Lower lobe of right lung (tissue), 2 donors: ENCODE data around the gene ERP27. TPM values are rescaled to one million over a fixed set of nuclear protein-coding genes. Genes with fewer than 3 reads are reported as not detected.

Source experiments
- ATAC-seq, 2 donors: fragments of 200-7000 bp; cut with Tn5 transposase; one replicate each; pipeline ENCODE4 v1.9.1; 2020 to 2022; ENCODE audit warnings: mild to moderate bottlenecking in 2 of 2, moderate library complexity in 2 of 2
- DNase-seq: peaks from one replicate; pipeline ENCODE4 v3.0.0-alpha.2; 2020
- H3K27ac ChIP-seq: fragments of 200-600 bp; one replicate; pipeline ENCODE4 v1.8.0; 2022
- H3K27me3 ChIP-seq: fragments of 200-600 bp; one replicate; pipeline ENCODE4 v1.8.0; 2022; ENCODE audit warnings: low read depth
- H3K36me3 ChIP-seq: fragments of 200-600 bp; one replicate; pipeline ENCODE4 v1.8.0; 2022; ENCODE audit warnings: mild to moderate bottlenecking
- H3K4me1 ChIP-seq: fragments of 200-600 bp; one replicate; pipeline ENCODE4 v1.8.0; 2022
- H3K4me3 ChIP-seq: fragments of 200-600 bp; one replicate; pipeline ENCODE4 v1.8.0; 2022; ENCODE audit warnings: mild to moderate bottlenecking
- H3K9me3 ChIP-seq: fragments of 200-600 bp; one replicate; pipeline ENCODE4 v1.8.0; 2022
- CTCF ChIP-seq: fragments of 200-600 bp; IDR thresholded peaks from one replicate; pipeline ENCODE4 v1.8.0; 2022; ENCODE audit warnings: antibody characterized with exemption, mild to moderate bottlenecking
- intact Hi-C: fragments of 100-400 bp; cut with DNase I; formaldehyde crosslinking; loops from one replicate; pipeline ENCODE4 v1.11.0; 2022
- total RNA-seq: library from RNA; stranded (reverse); fragmentation: NEBNext Ultra II Directional; extraction: Animal tissue kit (Norgen Biotek cat#: 25700); gene quantifications from one replicate; pipeline ENCODE4 v1.2.1, GENCODE V29; 2021
- donor health status: DM: no; HTN: yes; CAD: no; lungs with severe emphysema.

The ERP27 gene
- total RNA-seq, 1 donor from 2014 or later = 16.2 TPM

- ATAC-seq (no peak), DNase-seq (no peak)
- peak overlapping the region; percentile 85 for H3K27ac ChIP-seq
- no peaks in the 10 kb centered on the region for H3K27me3 ChIP-seq
- intact Hi-C loops = no loop called here
- no peaks in the 10 kb centered on the region for H3K9me3 ChIP-seq
- H3K4me1 ChIP-seq = peaks cover 81% of the 10 kb centered on the region
- H3K36me3 ChIP-seq = no peaks in the 10 kb centered on the region
- peak overlapping the region; percentile 59 for H3K4me3 ChIP-seq
- no peak for TF ChIP-seq CTCF
Measured at GRCh38 chr12:14956905-14957304, 18.6 kb upstream of the ERP27 start.

GRCh38 chr12:14956024-14956891 lies 17.9 kb upstream of the ERP27 start:
- intact Hi-C loops = no loop called here
- Histone ChIP-seq H3K36me3 (no peaks in the 10 kb centered on the region), H3K4me3 (peak overlapping the region; percentile 59), H3K27me3 (no peaks in the 10 kb centered on the region), H3K27ac (peak overlapping the region; percentile 85), H3K4me1 (peaks cover 87% of the 10 kb centered on the region), H3K9me3 (no peaks in the 10 kb centered on the region)
- no peak for ATAC-seq
- DNase-seq = no peak
- TF ChIP-seq CTCF = no peak

DNA sequence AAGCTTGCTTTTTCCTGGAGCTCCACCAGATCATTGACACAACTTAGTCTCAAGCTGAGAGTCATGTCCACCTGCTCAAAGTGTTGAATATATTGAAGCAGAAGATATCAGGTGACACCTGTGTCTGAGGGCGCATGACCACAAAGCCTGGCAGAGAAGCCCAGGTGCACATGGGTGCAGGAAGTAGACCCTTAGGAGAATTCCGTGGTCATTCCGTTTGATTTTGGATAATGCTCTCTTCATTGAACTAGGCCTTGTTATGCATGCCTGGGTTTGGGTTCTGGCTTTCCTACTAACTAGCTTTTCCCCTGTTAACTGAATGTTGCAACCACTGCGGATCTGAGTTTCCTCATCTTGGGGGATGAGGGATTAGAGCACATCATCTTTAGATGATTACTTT lies 15.9 kb upstream of the ERP27 start:
- Histone ChIP-seq H3K4me1 (peaks cover 100% of the 10 kb centered on the region), H3K27ac (peak overlapping the region; percentile 19), H3K9me3 (no peaks in the 10 kb centered on the region), H3K36me3 (peaks cover 12% of the 10 kb centered on the region), H3K4me3 (no peak overlapping the region), H3K27me3 (no peaks in the 10 kb centered on the region)
- intact Hi-C loops = no loop called here
- TF ChIP-seq CTCF = no peak
- ATAC-seq (no peak), DNase-seq (no peak)

DNA sequence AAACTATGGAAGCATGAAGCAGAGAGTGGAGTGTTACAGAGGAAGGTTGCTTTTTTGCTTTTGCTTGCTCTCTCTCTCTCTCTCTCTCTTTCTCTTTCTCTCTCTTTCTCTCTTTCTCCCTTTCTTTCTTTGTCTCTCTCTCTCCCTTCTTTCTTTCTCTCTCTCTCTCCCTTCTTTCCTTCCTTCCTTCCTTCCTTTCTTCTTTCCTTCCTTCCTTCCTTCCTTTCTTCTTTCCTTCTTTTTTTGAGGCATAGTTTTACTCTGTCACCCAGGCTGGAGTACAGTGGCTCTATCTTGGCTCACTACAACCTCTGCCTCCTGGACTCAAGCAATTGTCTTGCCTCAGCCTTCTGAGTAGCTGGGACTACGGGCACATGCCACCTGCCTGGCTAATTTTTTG lies 15.4 kb upstream of the ERP27 start:
- H3K4me3 ChIP-seq = no peak overlapping the region
- no peak for TF ChIP-seq CTCF
- H3K27ac ChIP-seq = peak overlapping the region; percentile 19
- intact Hi-C loops = no loop called here
- H3K36me3 ChIP-seq = peaks cover 16% of the 10 kb centered on the region
- ATAC-seq (no peak), DNase-seq (no peak)
- no peaks in the 10 kb centered on the region for H3K9me3 ChIP-seq
- peaks cover 100% of the 10 kb centered on the region for H3K4me1 ChIP-seq
- no peaks in the 10 kb centered on the region for H3K27me3 ChIP-seq

- H3K4me1 ChIP-seq = peaks cover 100% of the 10 kb centered on the region
- H3K27ac ChIP-seq = peak overlapping the region; percentile 75
- H3K4me3 ChIP-seq = no peak overlapping the region
- ATAC-seq (peak; percentile 94 to 95), DNase-seq (no peak)
- peaks cover 28% of the 10 kb centered on the region for H3K36me3 ChIP-seq
- TF ChIP-seq CTCF = no peak
- H3K27me3 ChIP-seq = no peaks in the 10 kb centered on the region
- intact Hi-C loops = no loop called here
- H3K9me3 ChIP-seq = no peaks in the 10 kb centered on the region
Measured at GRCh38 chr12:14952299-14952921, 14.1 kb upstream of the ERP27 start.
